HG03108 (cell line): ENCODE measurements around the gene ASB7.

Experiments
- ATAC-seq: cut with Tn5 transposase; IDR thresholded peaks from one replicate; pipeline ENCODE4 v1.9.1; 2021; ENCODE audit warnings: moderate library complexity; ENCODE audit not compliant: unreplicated experiment

ASB7 gene

GRCh38 chr15:100684591-100684990 lies 82.2 kb downstream of the ASB7 start:
- no peak for ATAC-seq

GRCh38 chr15:100686021-100686724 lies 83.8 kb downstream of the ASB7 start:
- ATAC-seq, result no peak

- no peak for ATAC-seq
Observed at GRCh38 chr15:100686725-100687473, 84.5 kb downstream of the ASB7 start.

- ATAC-seq, result no peak
Observed at GRCh38 chr15:100687582-100688141, 85.3 kb downstream of the ASB7 start.

GRCh38 chr15:100688549-100689120 lies 86.2 kb downstream of the ASB7 start:
- ATAC-seq, result no peak

GRCh38 chr15:100689131-100689899 lies 86.9 kb downstream of the ASB7 start:
- no peak for ATAC-seq

GRCh38 chr15:100690032-100690794 lies 87.8 kb downstream of the ASB7 start:
- ATAC-seq, result no peak

- ATAC-seq, result no peak
Observed at GRCh38 chr15:100690795-100691158, 88.4 kb downstream of the ASB7 start.

GRCh38 chr15:100691321-100691720 lies 88.9 kb downstream of the ASB7 start:
- no peak for ATAC-seq

GRCh38 chr15:100692246-100692645 lies 89.9 kb downstream of the ASB7 start:
- no peak for ATAC-seq

- ATAC-seq, result no peak
Observed at GRCh38 chr15:100692671-100693070, 90.3 kb downstream of the ASB7 start.

- no peak for ATAC-seq
Observed at GRCh38 chr15:100693451-100693850, 91.1 kb downstream of the ASB7 start.

GRCh38 chr15:100694381-100695021 lies 92.1 kb downstream of the ASB7 start:
- no peak for ATAC-seq

GRCh38 chr15:100695048-100695447 lies 92.7 kb downstream of the ASB7 start:
- no peak for ATAC-seq

GRCh38 chr15:100696452-100696851 lies 94.1 kb downstream of the ASB7 start:
- ATAC-seq, result no peak
